Kidney epithelial cell (primary cell): Measurements from ENCODE around the gene TNPO2. TPM values are rescaled to one million over a fixed set of nuclear protein-coding genes. Genes with fewer than 3 reads are reported as not detected.
A peak's percentile ranks its signal among the peaks of the same experiment; 100 is the strongest.

Source experiments
- DNase-seq: peaks from one replicate; pipeline ENCODE4 v3.0.0-alpha.2; 2010; ENCODE audit warnings: low read depth
- H3K27me3 ChIP-seq: 2 replicates; pipeline ENCODE4 v1.6.0; 2011; ENCODE audit warnings: low read length; ENCODE audit not compliant: control insufficient read depth, insufficient read depth
- H3K36me3 ChIP-seq: 2 replicates; pipeline ENCODE4 v1.5.1; 2011; ENCODE audit warnings: low read length; ENCODE audit not compliant: control insufficient read depth, insufficient read depth
- H3K4me3 ChIP-seq: 2 replicates; pipeline ENCODE4 v1.5.1; 2011; ENCODE audit warnings: low read depth, mild to moderate bottlenecking, control low read depth, low read length
- CTCF ChIP-seq: IDR thresholded peaks from 2 replicates; pipeline ENCODE4 v1.5.1; 2011; ENCODE audit warnings: mild to moderate bottlenecking, moderate library complexity, low read length, control low read depth, inconsistent platforms; ENCODE audit not compliant: insufficient read depth, poor library complexity, severe bottlenecking
- total RNA-seq: library from RNA; depleted of rRNA; stranded (reverse); fragments of >200 nt; gene quantifications from 2 replicates; pipeline ENCODE4 v1.2.3, GENCODE V29; 2015

Gene TNPO2
- total RNA-seq, 1 donor from 2014 or later: 27.1 TPM

DNA sequence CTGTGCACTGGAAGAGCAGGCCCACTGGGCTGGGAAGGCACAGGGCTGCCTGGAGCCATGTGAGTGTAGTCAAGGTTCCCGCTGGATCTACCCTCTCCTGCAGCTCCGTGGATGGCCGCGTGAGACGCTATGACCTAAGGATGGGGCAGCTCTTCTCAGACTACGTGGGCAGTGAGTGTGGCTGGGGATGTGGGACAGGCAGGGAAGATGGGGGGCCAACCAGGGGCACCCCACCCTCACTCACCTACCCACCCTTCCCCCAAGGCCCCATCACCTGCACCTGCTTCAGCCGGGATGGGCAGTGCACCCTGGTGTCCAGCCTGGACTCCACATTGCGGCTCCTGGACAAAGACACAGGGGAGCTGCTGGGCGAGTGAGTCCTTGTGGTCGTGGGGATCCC lies 51.0 kb downstream of the TNPO2 start:
- no peak for DNase-seq
- H3K36me3 ChIP-seq: peaks cover 7% of the 10 kb centered on the region

GRCh38 chr19:12670159-12670928 lies 53.4 kb downstream of the TNPO2 start:
- no peak for DNase-seq
- Histone ChIP-seq H3K27me3 (no peaks in the 10 kb centered on the region), H3K4me3 (peak overlapping the region; percentile 71), H3K36me3 (peaks cover 2% of the 10 kb centered on the region)
- TF ChIP-seq CTCF: no peak

More for the DNA sequence above, 51.0 kb downstream of the TNPO2 start:
- TF ChIP-seq CTCF: no peak
- Histone ChIP-seq H3K4me3 (no peak overlapping the region), H3K27me3 (no peaks in the 10 kb centered on the region)

DNA sequence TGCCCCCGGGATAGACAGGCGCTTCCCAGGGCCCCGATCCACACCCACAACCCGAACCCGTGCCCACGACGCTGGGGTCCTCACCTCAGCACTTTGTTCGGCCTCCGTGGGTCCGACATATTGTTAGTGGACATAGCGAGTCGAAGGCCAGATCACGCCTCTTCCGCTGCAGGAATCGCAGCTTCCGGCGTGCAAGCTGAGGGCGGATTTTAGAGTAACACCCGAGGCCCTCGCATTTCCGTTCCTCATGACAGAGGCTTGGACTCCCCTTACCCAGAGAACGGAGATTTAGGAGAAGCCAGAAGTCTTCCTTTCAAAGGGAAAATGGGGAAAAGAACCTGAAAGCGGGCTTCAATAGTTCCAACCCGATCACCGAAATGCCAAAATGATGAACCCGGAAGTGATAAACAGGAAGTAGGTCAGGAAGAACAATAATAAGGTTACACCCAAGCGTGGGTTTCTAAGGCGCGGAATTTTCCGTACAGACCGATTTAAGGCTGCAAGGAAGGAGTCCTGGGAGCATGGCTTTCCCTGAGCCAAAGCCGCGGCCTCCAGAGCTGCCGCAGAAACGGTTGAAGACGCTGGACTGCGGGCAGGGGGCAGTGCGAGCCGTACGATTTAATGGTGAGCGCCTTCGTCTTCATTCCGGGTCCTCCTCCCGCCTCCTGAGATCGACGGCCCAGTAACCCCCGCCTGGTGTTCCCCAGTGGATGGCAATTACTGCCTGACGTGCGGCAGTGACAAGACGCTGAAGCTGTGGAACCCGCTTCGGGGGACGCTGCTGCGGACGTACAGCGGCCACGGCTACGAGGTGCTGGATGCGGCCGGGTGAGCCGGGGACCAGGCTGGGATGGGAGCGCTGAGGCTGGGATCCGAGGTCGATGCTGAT lies 54.2 kb downstream of the TNPO2 start:
- no peak for TF ChIP-seq CTCF
- peak overlapping the region; percentile 71 for H3K4me3 ChIP-seq
- peaks cover 2% of the 10 kb centered on the region for H3K36me3 ChIP-seq

DNA sequence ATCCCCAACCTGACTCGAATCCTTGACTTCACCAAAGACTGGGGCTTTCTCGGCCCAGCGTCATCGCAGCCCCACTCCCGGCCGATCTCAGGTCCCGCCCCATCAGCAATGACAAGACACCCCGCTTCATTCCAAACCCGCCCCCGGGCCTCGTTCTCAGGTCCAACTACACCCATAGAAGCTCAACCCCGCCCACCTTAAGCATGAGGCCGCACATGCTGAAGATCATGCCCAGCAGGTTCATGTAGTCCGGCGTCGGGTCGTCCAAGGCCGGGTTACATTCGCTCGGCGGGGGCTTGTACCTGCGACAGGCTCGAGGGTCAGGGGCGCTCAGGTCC lies 54.8 kb downstream of the TNPO2 start:
- H3K4me3 ChIP-seq: peak overlapping the region; percentile 71
- H3K36me3 ChIP-seq: peaks cover 2% of the 10 kb centered on the region
- DNase-seq: no peak
- TF ChIP-seq CTCF: no peak
- no peaks in the 10 kb centered on the region for H3K27me3 ChIP-seq

More for the DNA sequence above, 54.2 kb downstream of the TNPO2 start:
- no peaks in the 10 kb centered on the region for H3K27me3 ChIP-seq
- no peak for DNase-seq

DNA sequence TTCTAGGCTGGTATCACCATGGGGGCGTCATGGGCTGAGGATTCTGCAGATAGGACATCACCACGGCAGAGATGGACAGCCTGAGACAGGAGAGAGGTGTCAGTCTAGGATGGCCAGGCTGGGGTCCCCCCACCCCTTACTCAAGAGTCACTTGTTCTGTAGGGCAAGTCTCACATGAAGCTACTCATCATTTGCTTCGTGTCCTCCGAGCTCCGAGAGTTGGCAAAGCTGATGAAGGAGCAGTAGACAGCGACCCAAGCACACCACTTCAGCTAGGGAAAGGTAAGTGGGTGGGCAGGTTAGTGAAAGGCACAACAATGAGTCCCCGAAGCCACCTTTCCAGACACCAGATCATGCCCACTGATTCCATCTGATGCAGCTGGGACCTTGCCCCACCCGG lies 55.4 kb downstream of the TNPO2 start:
- TF ChIP-seq CTCF: no peak
- no peak for DNase-seq
- peak overlapping the region; percentile 71 for H3K4me3 ChIP-seq
- peaks cover 4% of the 10 kb centered on the region for H3K36me3 ChIP-seq
- H3K27me3 ChIP-seq: no peaks in the 10 kb centered on the region
